Measurements from ENCODE around the gene SRSF4. TPM values are rescaled to one million over a fixed set of nuclear protein-coding genes. Genes with fewer than 3 reads are reported as not detected.

Gene SRSF4
- total and polyA plus RNA-seq, 2 experiments from 2014 or later: 53.2 to 71.4 TPM

- no peaks in the 10 kb centered on the region for H3K9me3 ChIP-seq (ENCODE audit: low read depth)
- peak overlapping the region; percentile 66 for H3K4me3 ChIP-seq
- no peaks in the 10 kb centered on the region for H3K9me2 ChIP-seq (replicated peaks; ENCODE audit: insufficient read depth)
- H4K20me1 ChIP-seq (ENCODE audit: insufficient read depth, poor library complexity, severe bottlenecking): peaks cover 4% of the 10 kb centered on the region
- H3K79me2 ChIP-seq: peaks cover 14% of the 10 kb centered on the region
- peak overlapping the region; percentile 98 for H3K27ac ChIP-seq
- WGBS (ENCODE audit: low lambda C conversion rate, missing lambda C conversion rate): 3% methylated on average over 11 of the region's 85 CpGs
- no peaks in the 10 kb centered on the region for H3K36me3 ChIP-seq (replicated peaks; ENCODE audit: insufficient read depth, low read depth)
- peak overlapping the region; percentile 83 for H2AFZ ChIP-seq
- TF ChIP-seq CTCF (IDR thresholded peaks at IDR 0.05; ENCODE audit: poor library complexity) (peak; percentile 70), EZH2phosphoT487 (IDR thresholded peaks at IDR 0.05; ENCODE audit: low read depth, severe bottlenecking, unreplicated experiment) (no peak)
- H3K4me1 ChIP-seq (ENCODE audit: insufficient read depth): peaks cover 20% of the 10 kb centered on the region
- DNase-seq (ENCODE audit: low spot score): peak; percentile 92
- peaks cover 13% of the 10 kb centered on the region for H3K27me3 ChIP-seq
- H3K4me2 ChIP-seq: peak overlapping the region; percentile 95
Observed at GRCh38 chr1:29124366-29125236, 57.1 kb downstream of the SRSF4 start.

GRCh38 chr1:29123887-29124365 lies 57.8 kb downstream of the SRSF4 start, which contains the start of gene TMEM200B:
Gene TMEM200B (minus strand): TSS chr1:29123903. CDS start chr1:29121828, 2,075 bp downstream.
- peak within 1 kb of the TSS; percentile 95 for H3K4me2 ChIP-seq
- H3K4me3 ChIP-seq: peak within 1 kb of the TSS; percentile 66
- H4K20me1 ChIP-seq (ENCODE audit: insufficient read depth, poor library complexity, severe bottlenecking): peaks cover 4% of the 10 kb centered on the region
- no peaks in the 10 kb centered on the region for H3K9me2 ChIP-seq (replicated peaks; ENCODE audit: insufficient read depth)
- H2AFZ ChIP-seq: peak within 1 kb of the TSS; percentile 83
- DNase-seq (ENCODE audit: low spot score): peak; percentile 67
- WGBS (ENCODE audit: low lambda C conversion rate, missing lambda C conversion rate): 1% methylated on average over 18 of the region's 46 CpGs
- peak within 1 kb of the TSS; percentile 98 for H3K27ac ChIP-seq
- peaks cover 14% of the 10 kb centered on the region for H3K79me2 ChIP-seq
- H3K36me3 ChIP-seq (replicated peaks; ENCODE audit: insufficient read depth, low read depth): no peaks in the 10 kb centered on the region
- no peak for TF ChIP-seq CTCF (IDR thresholded peaks at IDR 0.05; ENCODE audit: poor library complexity)
- no peak for TF ChIP-seq EZH2phosphoT487 (IDR thresholded peaks at IDR 0.05; ENCODE audit: low read depth, severe bottlenecking, unreplicated experiment)
- no peak for TF ChIP-seq EZH2 (IDR thresholded peaks at IDR 0.05; ENCODE audit: borderline replicate concordance)
- no peaks in the 10 kb centered on the region for H3K9me3 ChIP-seq (ENCODE audit: low read depth)
- H3K4me1 ChIP-seq (ENCODE audit: insufficient read depth): peaks cover 20% of the 10 kb centered on the region
- H3K27me3 ChIP-seq: peaks cover 13% of the 10 kb centered on the region

- H2AFZ ChIP-seq: peak overlapping the region; percentile 82
- H3K36me3 ChIP-seq (replicated peaks; ENCODE audit: insufficient read depth, low read depth): no peaks in the 10 kb centered on the region
- H3K4me3 ChIP-seq: peak overlapping the region; percentile 66
- peak; percentile 49 for DNase-seq (ENCODE audit: low spot score)
- H3K79me2 ChIP-seq: peaks cover 14% of the 10 kb centered on the region
- peak overlapping the region; percentile 95 for H3K4me2 ChIP-seq
- TF ChIP-seq EZH2phosphoT487 (IDR thresholded peaks at IDR 0.05; ENCODE audit: low read depth, severe bottlenecking, unreplicated experiment) (no peak), EZH2 (IDR thresholded peaks at IDR 0.05; ENCODE audit: borderline replicate concordance) (no peak), CTCF (IDR thresholded peaks at IDR 0.05; ENCODE audit: poor library complexity) (no peak)
- H3K27ac ChIP-seq: peak overlapping the region; percentile 98
- H3K9me3 ChIP-seq (ENCODE audit: low read depth): no peaks in the 10 kb centered on the region
- H3K27me3 ChIP-seq: peaks cover 13% of the 10 kb centered on the region
- 10% methylated on average over 45 of the region's 70 CpGs for WGBS (ENCODE audit: low lambda C conversion rate, missing lambda C conversion rate)
- peaks cover 20% of the 10 kb centered on the region for H3K4me1 ChIP-seq (ENCODE audit: insufficient read depth)
- H3K9me2 ChIP-seq (replicated peaks; ENCODE audit: insufficient read depth): no peaks in the 10 kb centered on the region
- H4K20me1 ChIP-seq (ENCODE audit: insufficient read depth, poor library complexity, severe bottlenecking): peaks cover 4% of the 10 kb centered on the region
Observed at GRCh38 chr1:29123053-29123886, 58.4 kb downstream of the SRSF4 start.

Measured in hepatocyte (in vitro differentiated cells).